Erythroblast (primary cell): ENCODE measurements around the gene H6PD.

Experiments
- DNase-seq, 2 experiments: peaks; one replicate each; lab custom pipeline; 2025; lab: John Stamatoyannopoulos, UW
- GATA1 ChIP-seq: IDR thresholded peaks from 2 replicates; pipeline ENCODE4 v1.6.1; 2011; ENCODE audit warnings: low read depth, mild to moderate bottlenecking, control low read depth, low read length, moderate library complexity
- POLR2A ChIP-seq: IDR thresholded peaks from 2 replicates; pipeline ENCODE4 v1.6.1; 2011; ENCODE audit warnings: mild to moderate bottlenecking, low read length

H6PD gene

DNA sequence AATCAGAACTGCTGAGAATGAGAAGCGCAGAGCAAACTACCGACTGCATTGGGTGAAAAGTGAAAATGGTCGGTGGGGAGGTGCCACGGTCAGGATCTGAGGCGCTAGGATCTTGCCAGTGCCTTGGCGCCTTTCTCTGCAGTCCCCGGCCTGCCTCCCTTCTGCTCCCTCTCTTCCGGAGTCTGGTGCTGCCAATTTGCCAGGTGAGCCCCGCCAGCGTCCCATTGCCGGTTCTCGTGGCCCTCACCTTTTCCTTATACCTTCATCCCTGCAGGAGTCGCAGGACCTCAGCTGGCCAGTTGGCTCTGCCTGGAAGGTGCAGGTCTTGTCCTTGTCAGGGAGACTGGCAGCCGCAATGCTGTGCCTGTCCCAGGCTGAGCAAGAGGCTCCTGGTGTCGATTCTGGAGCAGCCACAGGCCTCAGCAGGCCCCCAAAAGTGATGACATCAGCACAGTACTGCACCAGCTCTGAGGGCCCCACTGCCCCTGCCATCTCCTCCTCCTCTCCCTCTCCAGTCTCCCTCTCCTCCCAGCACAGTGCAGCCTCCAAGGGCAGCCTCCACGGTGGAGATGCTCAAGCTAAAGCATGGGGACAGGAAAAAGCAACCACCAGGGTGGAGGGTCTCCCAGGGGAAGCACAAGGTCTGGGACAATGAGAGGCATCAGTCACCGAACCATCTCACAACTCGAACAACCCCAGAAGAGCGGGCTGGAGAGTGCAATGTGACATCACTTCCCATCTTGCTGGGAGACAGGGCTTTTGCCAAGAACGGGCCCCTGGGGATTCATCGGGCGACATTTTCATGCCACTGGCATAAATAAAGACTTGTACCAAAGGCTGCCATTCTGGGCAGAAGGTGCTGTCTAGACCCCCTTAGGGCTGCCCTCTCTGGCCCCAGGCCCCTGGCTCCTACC lies 37.1 kb upstream of the H6PD start:
- TF ChIP-seq POLR2A (no peak), GATA1 (no peak)
- no peak for DNase-seq

DNA sequence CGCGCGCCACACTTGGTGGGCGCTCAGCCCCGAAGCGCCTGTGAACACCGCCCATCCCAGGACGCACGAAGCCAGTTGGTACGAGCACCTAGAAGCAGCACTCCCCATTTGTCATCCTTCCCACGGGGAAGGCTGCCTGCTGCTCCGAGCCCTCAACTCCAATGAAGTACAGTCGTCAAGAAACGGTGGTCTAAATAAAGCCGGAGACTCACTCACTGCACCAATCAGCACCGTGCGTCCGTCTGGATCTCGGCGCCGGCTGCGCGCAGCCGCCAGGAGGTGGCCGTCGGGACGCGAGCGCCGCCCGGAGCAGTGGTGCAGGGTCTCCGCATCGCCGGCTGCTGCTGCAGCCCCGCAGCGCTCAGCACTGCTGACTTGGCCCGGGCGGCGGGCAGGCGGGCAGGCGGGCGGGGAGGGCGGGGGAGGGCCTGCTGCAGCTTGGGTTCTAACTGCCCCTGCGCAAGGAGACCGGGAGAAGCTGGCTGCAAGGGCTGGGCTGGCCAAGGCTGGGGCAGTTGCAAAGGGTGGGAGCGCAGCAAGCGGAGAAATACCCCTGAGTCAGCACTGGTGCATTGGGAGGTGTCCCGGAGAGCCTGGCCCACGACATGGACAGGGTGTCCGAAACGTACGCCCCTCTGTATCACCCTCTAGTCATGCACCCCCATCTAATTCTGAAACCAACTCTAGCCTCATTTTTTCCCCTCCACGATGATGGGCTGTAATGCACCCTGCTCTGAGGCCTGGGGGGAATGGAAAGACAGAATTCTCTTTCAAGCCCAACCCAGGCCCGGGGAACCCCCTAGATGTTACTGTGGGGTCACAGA lies 35.8 kb upstream of the H6PD start:
- no peak for DNase-seq
- TF ChIP-seq GATA1, result no peak
- TF ChIP-seq POLR2A, result no peak

DNA sequence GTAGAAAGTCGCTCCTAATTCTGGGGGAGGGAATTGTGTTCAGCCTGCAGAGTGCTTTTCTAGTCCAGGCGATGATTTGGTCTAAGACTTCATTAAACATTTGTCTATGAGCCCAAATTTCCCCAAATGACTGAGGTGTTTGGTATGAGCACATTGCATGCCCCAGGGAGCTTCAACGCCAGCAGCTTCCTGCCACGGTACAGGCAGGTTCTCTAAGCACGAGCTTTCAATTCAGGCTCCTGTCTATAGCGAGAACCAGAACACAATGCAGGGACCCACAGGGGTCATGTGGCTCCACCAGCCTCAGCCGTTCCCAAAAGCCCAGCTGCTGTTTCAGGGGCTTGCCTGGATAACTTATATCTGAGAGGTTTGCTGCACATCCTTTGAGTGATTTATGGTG lies 34.1 kb upstream of the H6PD start:
- TF ChIP-seq GATA1 (no peak), POLR2A (no peak)
- no peak for DNase-seq

DNA sequence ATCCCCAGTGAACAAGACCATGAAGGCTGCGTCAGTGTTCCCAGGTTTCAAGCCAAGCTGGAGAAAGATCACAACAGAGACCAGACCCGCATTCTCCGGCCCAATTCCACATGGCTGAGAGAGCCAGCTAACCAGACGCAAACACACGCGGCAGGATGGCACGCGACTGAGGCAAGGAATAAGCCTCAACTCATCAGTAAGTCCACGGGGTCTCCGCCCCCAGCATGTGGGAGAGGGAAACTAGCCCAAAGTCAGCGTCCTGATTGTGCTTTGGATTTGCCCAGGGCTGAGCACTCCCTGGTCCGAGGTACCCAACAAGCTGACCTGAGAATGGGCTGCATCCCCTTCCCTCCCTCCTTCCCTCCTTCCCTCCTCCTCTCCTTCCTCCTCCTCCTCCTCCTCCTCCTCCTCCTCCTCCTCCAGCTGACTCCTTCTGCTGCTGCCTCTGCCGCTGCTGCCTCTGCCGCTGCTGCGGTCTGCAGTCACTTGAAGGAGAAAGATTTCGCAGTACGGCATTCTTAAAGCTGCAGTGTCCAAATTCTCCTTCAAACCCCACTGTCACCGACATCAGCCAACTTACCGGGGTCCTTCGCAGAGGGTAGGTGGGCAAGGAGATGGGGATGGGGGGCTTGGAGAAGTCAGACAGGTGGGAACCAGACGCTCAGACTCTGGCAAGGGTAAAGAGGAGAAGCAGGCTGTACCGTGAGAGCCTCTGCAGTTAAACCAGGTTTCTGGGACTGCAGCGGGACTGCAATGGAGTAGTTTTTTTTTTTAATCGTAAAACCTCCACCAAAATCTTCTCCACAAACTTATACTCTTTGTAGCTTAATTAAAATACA lies 33.0 kb upstream of the H6PD start:
- DNase-seq, result no peak
- no peak for TF ChIP-seq POLR2A
- no peak for TF ChIP-seq GATA1

DNA sequence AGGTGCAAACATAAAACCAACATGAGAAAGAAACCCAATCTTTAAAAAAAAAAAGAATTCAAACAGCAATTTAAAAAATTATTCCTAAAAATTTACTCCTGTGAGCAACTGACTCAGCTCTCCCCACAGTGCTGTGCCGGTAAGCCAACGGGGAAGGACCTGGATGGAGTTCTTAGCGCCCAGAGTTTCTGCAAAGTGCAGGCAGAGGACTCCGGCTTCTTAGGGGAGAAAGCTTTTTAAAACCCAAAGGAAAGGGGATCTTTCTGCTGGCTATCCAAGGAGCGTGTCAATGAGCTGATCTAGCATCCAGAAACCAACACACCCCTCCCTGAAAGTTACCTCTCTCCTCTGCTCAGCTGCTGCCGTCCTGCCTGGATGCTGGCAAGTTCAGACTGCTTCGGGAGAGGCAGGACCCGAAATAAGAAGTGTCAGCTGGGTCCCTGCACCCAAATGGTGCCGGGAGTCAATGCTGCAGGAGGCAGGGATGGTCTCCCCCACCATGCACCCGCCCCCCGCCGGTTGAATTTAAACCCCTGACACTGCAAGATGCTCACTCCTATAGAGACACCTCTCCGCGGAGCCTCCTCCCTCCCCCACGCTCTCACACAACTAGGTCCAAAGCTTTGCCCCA lies 32.2 kb upstream of the H6PD start:
- TF ChIP-seq POLR2A (no peak), GATA1 (no peak)
- DNase-seq, result no peak

DNA sequence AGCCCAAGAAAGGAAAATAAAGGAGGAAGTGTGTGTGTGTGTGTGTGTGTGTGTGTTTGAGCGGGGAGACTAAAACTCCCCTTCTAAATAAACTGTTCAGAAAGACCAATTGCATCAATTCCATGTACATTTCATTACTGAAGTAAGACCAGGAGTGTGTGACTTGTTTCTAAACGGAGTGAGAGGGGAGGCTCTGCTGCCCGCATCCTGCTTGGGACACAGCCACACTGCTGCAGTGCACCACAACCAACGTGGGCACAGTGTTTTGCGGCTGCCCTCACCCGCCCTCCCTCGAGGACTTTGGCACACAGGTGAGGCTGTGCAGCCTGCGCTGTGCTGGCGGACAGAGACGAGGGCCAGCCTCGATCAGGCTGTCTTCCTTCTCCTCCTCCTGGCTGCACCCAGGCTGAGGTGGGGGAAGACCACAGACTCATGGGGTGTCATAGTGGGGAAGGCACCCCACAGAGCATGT lies 31.0 kb upstream of the H6PD start:
- TF ChIP-seq POLR2A (no peak), GATA1 (no peak)
- no peak for DNase-seq

DNA sequence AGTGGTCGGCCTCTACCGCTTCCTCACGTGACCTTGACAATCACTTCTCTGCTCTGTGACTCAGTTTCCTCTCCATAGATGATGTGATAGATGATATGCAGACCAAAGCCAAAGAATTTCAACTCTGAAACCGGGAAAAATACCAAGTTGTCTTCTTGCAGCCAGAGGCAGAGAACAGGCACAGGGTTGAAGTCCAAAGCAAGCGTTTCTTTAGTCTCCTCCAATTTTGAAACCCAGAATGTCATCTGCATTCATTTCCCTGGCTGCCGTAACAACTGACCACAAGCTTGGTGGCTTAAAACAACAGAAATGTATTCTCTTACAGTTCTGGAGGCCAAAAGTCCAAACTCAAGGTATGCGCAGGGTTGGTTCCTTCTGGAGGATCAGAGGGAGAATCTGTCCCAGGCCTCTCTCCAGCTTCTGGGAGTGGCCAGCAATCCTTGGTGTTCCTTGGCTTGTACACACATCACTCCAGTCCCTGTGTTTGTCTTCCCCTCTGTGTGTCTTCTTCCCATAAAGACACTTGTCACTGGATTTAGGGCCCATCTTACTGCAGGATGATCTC lies 30.3 kb upstream of the H6PD start:
- DNase-seq, result no peak
- TF ChIP-seq POLR2A (no peak), GATA1 (no peak)

DNA sequence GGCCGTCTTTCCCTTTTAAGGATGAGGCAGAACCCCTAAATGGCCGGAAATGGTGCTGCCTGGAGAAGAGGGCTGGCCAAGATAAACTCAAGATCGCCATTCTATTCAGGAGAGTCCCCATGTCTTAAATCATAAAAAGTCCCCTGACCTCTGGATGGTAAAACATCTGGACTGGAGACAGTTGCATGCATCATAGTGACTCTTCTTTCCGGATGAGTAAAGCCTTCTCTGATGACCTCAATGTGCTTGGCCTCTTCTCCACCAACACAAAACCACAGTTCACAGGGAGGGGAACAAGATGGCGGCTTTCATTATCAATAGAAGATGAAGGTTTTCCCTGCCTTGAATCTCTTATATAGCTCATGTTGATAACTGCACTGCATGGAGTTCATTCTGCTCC lies 27.5 kb upstream of the H6PD start:
- DNase-seq, result no peak
- no peak for TF ChIP-seq POLR2A
- no peak for TF ChIP-seq GATA1

DNA sequence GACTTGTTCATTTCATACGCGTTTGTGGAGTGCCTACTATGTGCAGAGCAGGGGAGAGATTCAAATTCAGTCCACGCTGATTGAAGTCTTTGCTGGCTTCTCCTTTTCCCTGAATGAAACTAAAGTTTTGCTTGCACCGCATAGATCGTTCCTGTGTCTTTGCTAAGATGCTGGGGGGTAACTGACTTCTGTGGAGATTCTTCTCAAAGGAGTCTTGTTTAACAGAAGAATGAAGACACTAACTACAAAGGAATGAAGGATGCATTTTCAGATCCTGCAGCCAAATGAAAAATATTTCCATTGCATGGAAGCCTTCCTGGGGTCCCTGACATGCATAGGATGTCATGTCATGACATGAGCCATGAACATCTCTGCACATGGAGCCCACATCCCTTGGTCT lies 26.9 kb upstream of the H6PD start:
- no peak for DNase-seq

DNA sequence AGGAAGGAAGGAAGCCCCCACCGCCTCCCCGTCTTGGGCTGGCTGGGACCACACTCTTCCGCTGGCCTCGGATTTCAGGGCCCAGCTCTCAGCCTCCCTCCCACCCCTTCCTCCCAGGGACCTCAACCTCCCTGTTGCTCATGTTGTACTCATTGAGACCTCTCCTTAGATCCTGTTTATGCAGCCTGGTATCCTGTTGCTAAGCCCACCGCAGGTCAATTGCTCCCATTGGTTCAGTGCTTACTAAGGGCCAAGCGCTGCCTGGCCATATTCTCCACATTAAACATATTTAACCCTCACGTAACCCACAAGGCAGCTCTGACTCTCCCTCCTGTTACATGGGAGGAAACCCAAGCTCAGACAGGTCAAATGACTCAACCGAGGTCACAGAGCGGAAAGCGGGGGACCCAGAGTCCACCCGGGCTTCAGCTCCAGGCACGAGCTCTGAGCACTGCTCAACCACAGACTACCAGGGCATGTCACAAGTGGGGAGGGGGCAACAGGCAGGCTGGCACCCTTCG lies 23.2 kb upstream of the H6PD start:
- TF ChIP-seq POLR2A (no peak), GATA1 (no peak)
- no peak for DNase-seq

More for the DNA sequence above, 26.9 kb upstream of the H6PD start:
- TF ChIP-seq GATA1, result no peak
- no peak for TF ChIP-seq POLR2A

DNA sequence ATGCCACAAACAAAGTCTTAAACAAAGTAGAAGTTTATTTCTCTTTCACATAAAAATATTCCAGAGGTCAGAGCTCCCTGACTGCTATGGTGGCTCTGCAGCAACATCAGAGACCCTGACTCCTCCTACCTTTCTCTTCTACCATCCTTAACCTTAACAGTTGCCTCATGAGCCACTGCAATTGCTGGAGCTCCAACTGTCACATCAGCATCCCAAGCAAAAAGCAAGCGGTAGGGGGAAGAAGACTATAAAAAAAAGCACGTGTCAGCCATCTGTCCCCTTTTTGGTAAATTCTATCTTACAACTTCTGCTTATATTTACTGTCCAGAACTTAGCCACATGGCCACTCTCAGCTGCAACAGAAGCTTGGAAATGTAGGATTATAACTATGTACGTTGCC lies 21.8 kb upstream of the H6PD start:
- no peak for TF ChIP-seq GATA1
- no peak for TF ChIP-seq POLR2A
- no peak for DNase-seq

DNA sequence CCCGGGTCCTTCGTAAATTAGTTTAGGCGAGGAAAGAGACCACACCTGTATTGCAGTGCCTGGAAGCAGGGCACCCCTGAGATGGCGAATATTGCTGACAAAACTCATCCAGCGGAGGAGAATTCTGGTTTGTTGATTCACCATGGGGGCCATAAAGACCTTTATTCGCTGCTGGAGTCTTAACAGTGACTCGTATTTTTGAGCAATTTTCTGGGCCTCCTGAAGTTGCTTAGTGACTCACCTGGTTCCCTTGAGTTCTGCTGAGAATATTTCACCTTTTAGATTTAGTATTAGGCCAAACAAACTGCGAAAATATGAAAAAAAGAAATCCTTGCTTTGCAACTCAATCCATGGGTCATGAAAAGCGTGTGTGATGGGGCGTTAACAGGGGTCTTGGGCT lies 20.6 kb upstream of the H6PD start:
- no peak for DNase-seq
- TF ChIP-seq POLR2A, result no peak
- TF ChIP-seq GATA1, result no peak

DNA sequence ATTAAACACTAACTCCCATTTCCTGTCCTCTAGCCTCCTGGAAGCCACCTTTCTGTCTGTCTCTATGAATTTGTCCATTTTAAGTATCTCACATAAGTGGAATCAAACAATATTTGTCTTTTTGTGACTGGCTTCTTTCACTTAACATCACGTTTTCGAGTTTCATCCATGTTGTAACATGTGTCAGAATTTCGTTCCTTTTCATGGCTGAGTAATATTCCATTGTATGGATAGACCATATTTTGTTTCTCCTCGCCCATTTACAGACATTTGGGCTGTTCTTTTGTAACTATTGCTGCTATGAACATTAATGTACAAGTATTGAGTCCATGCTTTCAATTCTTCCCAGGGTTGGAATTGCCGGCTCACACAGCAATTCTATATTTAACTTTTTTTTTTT lies 15.7 kb upstream of the H6PD start:
- DNase-seq, result no peak
- TF ChIP-seq GATA1, result no peak
- TF ChIP-seq POLR2A, result no peak
